OCI-LY1 (cell line): Measurements from ENCODE around the gene CYB561A3.

Source experiments
- EZH2 ChIP-seq: fragments of 200-600 bp; sonication (generic), shearing (Covaris generic); IDR thresholded peaks from 2 replicates; pipeline ENCODE4 v1.8.0; 2017; ENCODE audit warnings: borderline replicate concordance, mixed run types, mild to moderate bottlenecking, antibody characterized with exemption, low read length, moderate library complexity, mixed read lengths
- TF ChIP-seq, protein P1 (sequence below): fragments of 200-600 bp; sonication (generic), shearing (Covaris generic); IDR thresholded peaks from 2 replicates; pipeline ENCODE4 v1.5.1; 2017; ENCODE audit warnings: mild to moderate bottlenecking, antibody characterized with exemption, low read length, moderate library complexity, mixed read lengths

DNA sequence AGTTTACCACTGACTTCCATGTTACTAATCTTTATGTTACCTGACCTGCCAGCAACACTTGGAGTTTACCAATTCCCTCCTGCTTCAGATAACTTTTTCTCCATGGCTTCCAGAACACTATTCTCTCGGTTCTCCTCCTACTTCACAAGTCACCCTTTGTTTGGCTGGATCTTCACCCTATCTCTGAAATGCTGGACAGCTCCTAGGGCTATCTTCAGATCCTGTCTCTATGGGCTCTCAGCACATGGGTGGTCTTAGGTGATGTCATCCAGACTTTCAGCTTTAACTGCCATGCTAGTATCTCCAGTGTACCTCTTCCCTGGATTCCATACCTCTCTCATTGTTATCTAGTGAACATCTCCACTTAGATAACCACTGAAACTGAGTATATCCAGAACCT, 54.3 kb downstream of the CYB561A3 start:
- TF ChIP-seq, protein P1, sequence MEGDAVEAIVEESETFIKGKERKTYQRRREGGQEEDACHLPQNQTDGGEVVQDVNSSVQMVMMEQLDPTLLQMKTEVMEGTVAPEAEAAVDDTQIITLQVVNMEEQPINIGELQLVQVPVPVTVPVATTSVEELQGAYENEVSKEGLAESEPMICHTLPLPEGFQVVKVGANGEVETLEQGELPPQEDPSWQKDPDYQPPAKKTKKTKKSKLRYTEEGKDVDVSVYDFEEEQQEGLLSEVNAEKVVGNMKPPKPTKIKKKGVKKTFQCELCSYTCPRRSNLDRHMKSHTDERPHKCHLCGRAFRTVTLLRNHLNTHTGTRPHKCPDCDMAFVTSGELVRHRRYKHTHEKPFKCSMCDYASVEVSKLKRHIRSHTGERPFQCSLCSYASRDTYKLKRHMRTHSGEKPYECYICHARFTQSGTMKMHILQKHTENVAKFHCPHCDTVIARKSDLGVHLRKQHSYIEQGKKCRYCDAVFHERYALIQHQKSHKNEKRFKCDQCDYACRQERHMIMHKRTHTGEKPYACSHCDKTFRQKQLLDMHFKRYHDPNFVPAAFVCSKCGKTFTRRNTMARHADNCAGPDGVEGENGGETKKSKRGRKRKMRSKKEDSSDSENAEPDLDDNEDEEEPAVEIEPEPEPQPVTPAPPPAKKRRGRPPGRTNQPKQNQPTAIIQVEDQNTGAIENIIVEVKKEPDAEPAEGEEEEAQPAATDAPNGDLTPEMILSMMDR = no peak
- no peak for TF ChIP-seq EZH2
